Transverse colon (tissue), 4 donors: ENCODE results near the gene ZBTB45.

Experiments used
- EP300 ChIP-seq: sonication (generic); formaldehyde crosslinking; IDR thresholded peaks from one replicate; pipeline ENCODE4 v1.6.1; 2017; ENCODE audit warnings: antibody characterized with exemption, low read depth
- POLR2A ChIP-seq: fragments of 450-650 bp; IDR thresholded peaks from one replicate; pipeline ENCODE4 v1.6.1; 2016; ENCODE audit warnings: antibody characterized with exemption, mild to moderate bottlenecking, moderate library complexity
- POLR2AphosphoS5 ChIP-seq, 3 donors: sonication (generic); formaldehyde crosslinking; IDR thresholded peaks; one replicate each; pipeline ENCODE4 v1.6.1; 2016; ENCODE audit warnings: antibody characterized with exemption in 3 of 3
- TF ChIP-seq, protein P1 (sequence below), 5 experiments: fragments of 200-600 bp in 3 of 5; fragments of 450-650 bp in 2 of 5; sonication (generic) in 3 of 5; IDR thresholded peaks; 1 replicate in 2 of 5; 2 replicates in 3 of 5; pipeline ENCODE4 v1.5.1; 2016 to 2017; ENCODE audit warnings: antibody characterized with exemption in 5 of 5, inconsistent platforms in 3 of 5, mild to moderate bottlenecking in 2 of 5, moderate library complexity in 1 of 5

DNA sequence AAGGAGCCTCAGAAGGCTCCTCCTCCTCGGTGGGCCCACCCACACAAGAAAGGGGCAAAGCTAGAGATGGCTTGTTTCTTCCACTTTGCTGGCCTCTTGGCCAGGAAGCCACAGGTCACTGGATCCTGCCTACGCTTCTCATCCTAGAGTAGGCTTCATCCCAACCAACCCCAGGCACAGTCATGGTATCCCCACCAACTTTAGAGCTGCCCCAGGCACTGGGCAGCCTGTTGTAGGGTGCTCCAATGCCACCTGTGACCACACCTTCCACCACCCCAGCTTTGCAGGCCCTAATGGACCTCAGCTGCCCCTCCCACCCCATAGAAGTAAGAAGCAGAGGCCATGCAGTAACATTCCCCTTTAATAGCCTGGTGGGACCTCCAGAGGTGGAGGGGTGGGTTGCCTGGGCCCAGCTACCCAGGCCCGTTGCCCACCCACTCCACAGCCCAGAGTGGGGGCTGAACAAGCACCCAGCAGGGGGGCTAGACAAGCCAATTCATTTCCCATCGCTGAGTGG lies 35.8 kb upstream of the ZBTB45 start:
- TF ChIP-seq, protein P1, sequence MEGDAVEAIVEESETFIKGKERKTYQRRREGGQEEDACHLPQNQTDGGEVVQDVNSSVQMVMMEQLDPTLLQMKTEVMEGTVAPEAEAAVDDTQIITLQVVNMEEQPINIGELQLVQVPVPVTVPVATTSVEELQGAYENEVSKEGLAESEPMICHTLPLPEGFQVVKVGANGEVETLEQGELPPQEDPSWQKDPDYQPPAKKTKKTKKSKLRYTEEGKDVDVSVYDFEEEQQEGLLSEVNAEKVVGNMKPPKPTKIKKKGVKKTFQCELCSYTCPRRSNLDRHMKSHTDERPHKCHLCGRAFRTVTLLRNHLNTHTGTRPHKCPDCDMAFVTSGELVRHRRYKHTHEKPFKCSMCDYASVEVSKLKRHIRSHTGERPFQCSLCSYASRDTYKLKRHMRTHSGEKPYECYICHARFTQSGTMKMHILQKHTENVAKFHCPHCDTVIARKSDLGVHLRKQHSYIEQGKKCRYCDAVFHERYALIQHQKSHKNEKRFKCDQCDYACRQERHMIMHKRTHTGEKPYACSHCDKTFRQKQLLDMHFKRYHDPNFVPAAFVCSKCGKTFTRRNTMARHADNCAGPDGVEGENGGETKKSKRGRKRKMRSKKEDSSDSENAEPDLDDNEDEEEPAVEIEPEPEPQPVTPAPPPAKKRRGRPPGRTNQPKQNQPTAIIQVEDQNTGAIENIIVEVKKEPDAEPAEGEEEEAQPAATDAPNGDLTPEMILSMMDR (IDR thresholded peaks at IDR 0.05), result no peak
- no peak for TF ChIP-seq POLR2A
- TF ChIP-seq EP300, result no peak
- no peak for TF ChIP-seq POLR2AphosphoS5 (IDR thresholded peaks at IDR 0.05)
